SU-DHL-6 (cell line): ENCODE data around the gene ETV6.

Experiments
- H2AFZ ChIP-seq: fragments of 200-600 bp; sonication (generic); 2 replicates; pipeline ENCODE4 v1.6.1; 2014; ENCODE audit warnings: low read depth, mild to moderate bottlenecking, moderate library complexity, mixed read lengths, antibody characterized with exemption, low read length; ENCODE audit not compliant: severe bottlenecking
- H3F3A ChIP-seq: fragments of 200-600 bp; shearing (Covaris generic); 2 replicates; pipeline ENCODE4 v1.6.0; 2016; ENCODE audit warnings: antibody characterized with exemption, mild to moderate bottlenecking; ENCODE audit not compliant: insufficient read depth
- H3K27ac ChIP-seq: fragments of 200-600 bp; sonication (generic); 2 replicates; pipeline ENCODE4 v1.5.1; 2016; ENCODE audit warnings: low read depth, mild to moderate bottlenecking, low read length, moderate library complexity, mixed read lengths
- H3K27me3 ChIP-seq: fragments of 200-600 bp; sonication (generic), shearing (Covaris generic); 2 replicates; pipeline ENCODE4 v1.6.0; 2014; ENCODE audit warnings: mild to moderate bottlenecking, low read length
- H3K36me3 ChIP-seq: fragments of 200-600 bp; sonication (generic); 2 replicates; pipeline ENCODE4 v1.6.1; 2014; ENCODE audit warnings: mild to moderate bottlenecking, low read length, mixed read lengths
- H3K4me2 ChIP-seq: fragments of 300-600, 200-600 bp; shearing (Covaris generic), sonication (generic); 2 replicates; pipeline ENCODE4 v1.6.0; 2014; ENCODE audit warnings: low read length, low read depth, mild to moderate bottlenecking; ENCODE audit not compliant: poor library complexity, severe bottlenecking
- H3K4me3 ChIP-seq: fragments of 200-600 bp; sonication (generic); 2 replicates; pipeline ENCODE4 v1.5.1; 2014; ENCODE audit warnings: antibody characterized with exemption, low read length, mild to moderate bottlenecking, mixed read lengths; ENCODE audit not compliant: insufficient read depth, poor library complexity, severe bottlenecking
- H3K79me2 ChIP-seq: fragments of 200-600 bp; sonication (generic); 2 replicates; pipeline ENCODE4 v1.6.1; 2014; ENCODE audit warnings: mild to moderate bottlenecking, low read length, moderate library complexity; ENCODE audit not compliant: insufficient read depth
- H3K9ac ChIP-seq: fragments of 200-600 bp; sonication (generic); 2 replicates; pipeline ENCODE4 v1.7.0; 2014; ENCODE audit warnings: mild to moderate bottlenecking, low read length
- H3K9me2 ChIP-seq: fragments of 200-600 bp; sonication (generic); replicated peaks from 2 replicates; pipeline ENCODE4 v1.6.1; 2014; ENCODE audit warnings: low read length; ENCODE audit not compliant: insufficient read depth
- H3K9me3 ChIP-seq: fragments of 200-600 bp; sonication (generic); 2 replicates; pipeline ENCODE4 v1.6.1; 2014; ENCODE audit warnings: low read length, mixed read lengths; ENCODE audit not compliant: insufficient read depth
- H4K20me1 ChIP-seq: fragments of 200-600 bp; sonication (generic); 2 replicates; pipeline ENCODE4 v1.6.1; 2014; ENCODE audit warnings: low read depth, mild to moderate bottlenecking, antibody characterized with exemption, low read length, moderate library complexity, mixed read lengths
- CTCF ChIP-seq: fragments of 200-600 bp; sonication (generic); IDR thresholded peaks from one replicate; pipeline ENCODE4 v1.5.1; 2017; ENCODE audit warnings: antibody characterized with exemption, mild to moderate bottlenecking, low read length, moderate library complexity; ENCODE audit not compliant: insufficient read depth, poor library complexity, severe bottlenecking
- EZH2phosphoT487 ChIP-seq: fragments of 200-600 bp; sonication (generic), shearing (Covaris generic); conservative IDR thresholded peaks from 2 replicates; pipeline ENCODE4 v1.6.1; 2018; ENCODE audit warnings: mild to moderate bottlenecking, antibody characterized with exemption, low read length, moderate library complexity, mixed read lengths

ETV6 gene

GRCh38 chr12:11761869-11762567, 112.5 kb downstream of the ETV6 start:
- no peak for TF ChIP-seq EZH2phosphoT487
- no peak for TF ChIP-seq CTCF
- H2AFZ ChIP-seq: no peak overlapping the region
- H3K9me3 ChIP-seq: no peaks in the 10 kb centered on the region
- H4K20me1 ChIP-seq: no peaks in the 10 kb centered on the region
- no peak overlapping the region for H3K4me3 ChIP-seq
- peak overlapping the region; percentile 31 for H3K4me2 ChIP-seq
- no peaks in the 10 kb centered on the region for H3K36me3 ChIP-seq
- H3K9ac ChIP-seq: no peak overlapping the region
- H3K27ac ChIP-seq: peak overlapping the region; percentile 24; the same call in 1 of the 2 replicates
- no peaks in the 10 kb centered on the region for H3K27me3 ChIP-seq
- H3F3A ChIP-seq: no peaks in the 10 kb centered on the region
- no peaks in the 10 kb centered on the region for H3K9me2 ChIP-seq
- no peaks in the 10 kb centered on the region for H3K79me2 ChIP-seq

- H2AFZ ChIP-seq: no peak overlapping the region
- H3K4me3 ChIP-seq: no peak overlapping the region
- no peaks in the 10 kb centered on the region for H3K27me3 ChIP-seq
- no peaks in the 10 kb centered on the region for H3K9me2 ChIP-seq
- no peak for TF ChIP-seq EZH2phosphoT487
- no peak for TF ChIP-seq CTCF
- no peaks in the 10 kb centered on the region for H4K20me1 ChIP-seq
- H3K9ac ChIP-seq: no peak overlapping the region
- no peaks in the 10 kb centered on the region for H3K79me2 ChIP-seq
- peak overlapping the region; percentile 24; the same call in 1 of the 2 replicates for H3K27ac ChIP-seq
- H3K36me3 ChIP-seq: no peaks in the 10 kb centered on the region
- H3K9me3 ChIP-seq: no peaks in the 10 kb centered on the region
- no peaks in the 10 kb centered on the region for H3F3A ChIP-seq
- H3K4me2 ChIP-seq: peak overlapping the region; percentile 31
Observed at GRCh38 chr12:11762723-11763326, 113.4 kb downstream of the ETV6 start.

- Histone ChIP-seq H3K4me3 (no peak overlapping the region), H3K36me3 (no peaks in the 10 kb centered on the region), H3K27me3 (no peaks in the 10 kb centered on the region), H3F3A (no peaks in the 10 kb centered on the region), H3K9me3 (no peaks in the 10 kb centered on the region), H3K79me2 (no peaks in the 10 kb centered on the region), H3K27ac (no peak overlapping the region), H3K9me2 (no peaks in the 10 kb centered on the region), H3K9ac (no peak overlapping the region), H4K20me1 (no peaks in the 10 kb centered on the region), H2AFZ (no peak overlapping the region), H3K4me2 (no peak overlapping the region)
- TF ChIP-seq EZH2phosphoT487 (no peak), CTCF (no peak)
Observed at GRCh38 chr12:11763760-11764520, 114.5 kb downstream of the ETV6 start.
